ENCODE data around the gene CPS1.

DNA sequence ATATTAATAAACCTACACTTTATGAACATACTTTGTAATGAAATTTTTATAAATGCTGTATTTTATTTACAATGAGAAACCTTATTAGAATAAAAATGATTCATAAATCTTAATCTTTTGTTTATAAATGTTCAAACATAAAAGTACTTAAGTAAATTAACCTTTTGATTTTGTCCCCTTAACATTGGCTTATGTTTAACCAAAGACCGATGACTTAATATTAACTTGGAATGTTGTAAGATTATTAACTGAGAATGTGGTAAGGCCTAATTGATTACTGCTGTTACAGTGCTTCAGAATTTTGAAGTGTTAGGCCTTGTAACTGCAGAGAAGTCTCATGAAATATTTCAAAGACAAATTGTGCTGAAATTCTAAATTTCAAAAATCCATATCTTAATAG is 5.7 kb downstream of the CPS1 start:
- TF ChIP-seq CTCF (IDR thresholded peaks at IDR 0.05; ENCODE audit: extremely low read depth in 1 of 2, insufficient read depth in 1 of 2, low read depth in 1 of 2, low read length in 2 of 2) (no peak), POLR2AphosphoS5 (IDR thresholded peaks at IDR 0.05; ENCODE audit: insufficient read depth, low read depth, low read length) (no peak), EZH2 (IDR thresholded peaks at IDR 0.05; ENCODE audit: borderline replicate concordance, low read depth, low read length, severe bottlenecking) (no peak), POLR2A (IDR thresholded peaks at IDR 0.05; ENCODE audit: low read depth, low read length) (no peak), GATA2 (IDR thresholded peaks at IDR 0.05; ENCODE audit: insufficient read depth, insufficient read length, low read depth, low read length) (no peak), JUN (IDR thresholded peaks at IDR 0.05; ENCODE audit: borderline replicate concordance, insufficient read depth, insufficient read length, low read depth) (no peak)
- TF ChIP-seq, protein P1, sequence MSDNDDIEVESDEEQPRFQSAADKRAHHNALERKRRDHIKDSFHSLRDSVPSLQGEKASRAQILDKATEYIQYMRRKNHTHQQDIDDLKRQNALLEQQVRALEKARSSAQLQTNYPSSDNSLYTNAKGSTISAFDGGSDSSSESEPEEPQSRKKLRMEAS (IDR thresholded peaks at IDR 0.05; ENCODE audit: insufficient read depth, insufficient read length): no peak
